SK-N-SH (cell line): Measurements from ENCODE around the gene RASSF8. TPM values are rescaled to one million over a fixed set of nuclear protein-coding genes. Genes with fewer than 3 reads are reported as not detected.

Experiments
- CTCF ChIA-PET: fragments of 300-600, 350-600 bp; formaldehyde crosslinking; extraction: SDS; loops from one replicate; lab custom pipeline; 2021; lab: Yijun Ruan, JAX
- POLR2A ChIA-PET: fragments of 350-600 bp; sonication (Branson Sonifier 250); formaldehyde crosslinking; extraction: SDS; loops from one replicate; lab custom pipeline; 2020; ENCODE audit warnings: antibody characterized with exemption, inconsistent platforms; lab: Yijun Ruan, JAX
- DNase-seq: peaks from one replicate; pipeline ENCODE4 v3.0.0; 2012
- H2AFZ ChIP-seq: fragments of 200-600 bp; sonication (generic); 2 replicates; pipeline ENCODE4 v1.8.1; 2016; ENCODE audit warnings: antibody characterized with exemption, mild to moderate bottlenecking, low read depth
- H3F3A ChIP-seq: fragments of 200-600 bp; sonication (generic); replicated peaks from 2 replicates; pipeline ENCODE3; 2016; ENCODE audit warnings: antibody characterized with exemption, mild to moderate bottlenecking; ENCODE audit not compliant: insufficient read depth
- H3K27ac ChIP-seq, 2 experiments: fragments of 200-500 bp in 1 of 2; fragments of 200-600 bp in 1 of 2; sonication (Bioruptor generic) in 1 of 2; sonication (generic), shearing (Covaris generic) in 1 of 2; 2 replicates each; pipeline versions ENCODE4 v1.5.1 to v1.6.1; 2014 to 2016; ENCODE audit warnings: low read depth in 2 of 2, inconsistent platforms in 1 of 2, low read length in 1 of 2, mild to moderate bottlenecking in 1 of 2, mixed read lengths in 1 of 2
- H3K27me3 ChIP-seq: fragments of 200-600 bp; sonication (generic), shearing (Covaris generic); 2 replicates; pipeline ENCODE4 v1.6.1; 2016; ENCODE audit warnings: mixed run types; ENCODE audit not compliant: insufficient read depth
- H3K36me3 ChIP-seq, 2 experiments: fragments of 200-500 bp in 1 of 2; fragments of 200-600 bp in 1 of 2; sonication (Bioruptor generic) in 1 of 2; sonication (generic) in 1 of 2; replicated peaks in 1 of 2; 2 replicates each; pipeline versions ENCODE3 to v1.5.1; 2014 to 2016; ENCODE audit warnings: low read length in 1 of 2, mild to moderate bottlenecking in 1 of 2; ENCODE audit not compliant: insufficient read depth in 2 of 2, control insufficient read depth in 1 of 2
- H3K4me1 ChIP-seq, 2 experiments: fragments of 200-500 bp in 1 of 2; fragments of 200-600 bp in 1 of 2; sonication (Bioruptor generic) in 1 of 2; sonication (generic), shearing (Covaris generic) in 1 of 2; 2 replicates each; pipeline versions ENCODE4 v1.5.1 to v1.6.1; 2014 to 2016; ENCODE audit warnings: low read depth in 1 of 2, low read length in 1 of 2, mixed run types in 1 of 2; ENCODE audit not compliant: insufficient read depth in 2 of 2, control insufficient read depth in 1 of 2
- H3K4me2 ChIP-seq: fragments of 200-600 bp; sonication (generic), shearing (Covaris generic); 2 replicates; pipeline ENCODE4 v1.6.1; 2017; ENCODE audit warnings: mixed run types
- H3K4me3 ChIP-seq, 2 experiments: fragments of 200-500 bp in 1 of 2; fragments of 200-600 bp in 1 of 2; sonication (Bioruptor generic) in 1 of 2; sonication (generic), shearing (Covaris generic) in 1 of 2; 2 replicates each; pipeline versions ENCODE4 v1.5.1 to v1.8.1; 2014 to 2016; ENCODE audit warnings: low read depth in 2 of 2, inconsistent platforms in 1 of 2, low read length in 1 of 2, mild to moderate bottlenecking in 1 of 2, mixed read lengths in 1 of 2, moderate library complexity in 1 of 2
- H3K79me2 ChIP-seq: fragments of 200-600 bp; sonication (generic); 2 replicates; pipeline ENCODE4 v1.8.1; 2017; ENCODE audit warnings: mild to moderate bottlenecking; ENCODE audit not compliant: insufficient read depth
- H3K9ac ChIP-seq: fragments of 200-600 bp; sonication (generic); 2 replicates; pipeline ENCODE4 v1.6.1; 2017; ENCODE audit warnings: mixed run types
- H3K9me2 ChIP-seq: fragments of 200-600 bp; sonication (generic); 2 replicates; pipeline ENCODE4 v1.6.1; 2017; ENCODE audit warnings: mixed run types
- H3K9me3 ChIP-seq: fragments of 200-600 bp; sonication (generic); 2 replicates; pipeline ENCODE4 v1.6.1; 2017; ENCODE audit warnings: mixed run types, mild to moderate bottlenecking, moderate library complexity
- H4K20me1 ChIP-seq: fragments of 200-600 bp; sonication (generic); 2 replicates; pipeline ENCODE4 v1.6.1; 2017; ENCODE audit warnings: mild to moderate bottlenecking, mixed run types; ENCODE audit not compliant: insufficient read depth
- EZH2phosphoT487 ChIP-seq: fragments of 200-600 bp; sonication (generic); IDR thresholded peaks from 2 replicates; pipeline ENCODE4 v1.6.1; 2017; ENCODE audit warnings: low read depth, mixed run types, mild to moderate bottlenecking, antibody characterized with exemption, moderate library complexity, borderline replicate concordance
- FOXM1 ChIP-seq: IDR thresholded peaks from 2 replicates; pipeline ENCODE4 v1.4.0; 2012; ENCODE audit warnings: low read depth, mild to moderate bottlenecking
- GABPA ChIP-seq: IDR thresholded peaks from 2 replicates; pipeline ENCODE4 v1.4.0; 2012; ENCODE audit warnings: low read depth, mild to moderate bottlenecking
- GATA2 ChIP-seq: sonication (generic); formaldehyde crosslinking; IDR thresholded peaks from 2 replicates; pipeline ENCODE4 v1.5.0; 2020; ENCODE audit warnings: mild to moderate bottlenecking, missing genetic modification reagents
- MXI1 ChIP-seq: IDR thresholded peaks from 2 replicates; pipeline ENCODE4 v1.6.1; 2012; ENCODE audit warnings: mild to moderate bottlenecking, low read depth, low read length, improper control_type of control experiment
- NFIC ChIP-seq: IDR thresholded peaks from 2 replicates; pipeline ENCODE4 v1.4.0; 2012; ENCODE audit warnings: borderline replicate concordance
- NRF1 ChIP-seq: IDR thresholded peaks from 2 replicates; pipeline ENCODE4 v1.6.1; 2012; ENCODE audit warnings: low read depth, mild to moderate bottlenecking, low read length
- POLR2AphosphoS5 ChIP-seq: IDR thresholded peaks from 2 replicates; pipeline ENCODE4 v1.6.1; 2012; ENCODE audit warnings: low read depth, low read length
- RAD21 ChIP-seq: IDR thresholded peaks from 2 replicates; pipeline ENCODE4 v1.6.1; 2012; ENCODE audit warnings: mild to moderate bottlenecking, low read length
- RFX5 ChIP-seq: IDR thresholded peaks from 2 replicates; pipeline ENCODE4 v1.6.1; 2012; ENCODE audit warnings: mild to moderate bottlenecking, improper control_type of control experiment, low read length
- RXRA ChIP-seq: IDR thresholded peaks from 2 replicates; pipeline ENCODE4 v1.4.0; 2012; ENCODE audit warnings: low read depth, mild to moderate bottlenecking, borderline replicate concordance
- SMC3 ChIP-seq: IDR thresholded peaks from 2 replicates; pipeline ENCODE4 v1.6.1; 2012; ENCODE audit warnings: low read depth, low read length, improper control_type of control experiment
- TCF12 ChIP-seq: IDR thresholded peaks from 2 replicates; pipeline ENCODE4 v1.4.0; 2012
- TEAD4 ChIP-seq: IDR thresholded peaks from 2 replicates; pipeline ENCODE4 v1.4.0; 2012; ENCODE audit warnings: mild to moderate bottlenecking, borderline replicate concordance; ENCODE audit not compliant: insufficient read depth
- WGBS: methylation state at CpG from one replicate; pipeline ENCODE4 v1.1.6; 2017; ENCODE audit warnings: low lambda C conversion rate; 5-methylcytosine and 5-hydroxymethylcytosine counted together
- polyA plus RNA-seq, 3 experiments: library from polyadenylated mRNA; depleted of rRNA; stranded (reverse); fragments of >200 nt; gene quantifications; 2 replicates each; pipeline ENCODE4 v1.2.3, GENCODE V29; 2012
- TF ChIP-seq, protein P1 (sequence below): fragments of 200-600 bp; sonication (generic); IDR thresholded peaks from 2 replicates; pipeline ENCODE4 v1.6.1; 2017; ENCODE audit warnings: antibody characterized with exemption, mild to moderate bottlenecking, moderate library complexity
- TF ChIP-seq, protein P2 (sequence below): IDR thresholded peaks from 2 replicates; pipeline ENCODE4 v1.4.0; 2012; ENCODE audit warnings: low read depth

Gene RASSF8
- polyA plus RNA-seq, 1 of the 3 experiments (the other 2 are of a cell fraction), result 15.3 TPM

DNA sequence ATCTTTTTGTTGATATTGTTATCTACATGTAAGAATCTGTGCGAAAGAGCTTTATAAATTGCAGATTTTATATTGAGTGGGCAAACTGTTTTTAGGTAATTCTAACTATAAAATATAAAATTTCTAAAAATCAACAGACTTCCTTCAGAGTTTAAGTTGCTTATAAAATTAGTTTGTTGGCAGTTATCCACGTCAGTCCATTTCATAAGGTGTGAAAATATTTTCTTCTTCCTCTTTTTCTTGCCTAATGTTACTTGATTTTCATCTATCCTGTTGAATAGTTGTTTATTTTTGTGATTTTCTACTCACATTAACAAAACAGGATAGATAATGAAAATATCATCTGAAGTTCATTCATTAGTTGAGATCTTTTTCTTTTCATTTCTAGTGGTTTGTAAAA is 58.0 kb downstream of the RASSF8 start:
- Histone ChIP-seq H3K4me3 (no peak overlapping the region), H3F3A (no peaks in the 10 kb centered on the region), H2AFZ (no peak overlapping the region), H3K4me2 (no peak overlapping the region), H3K27ac (no peak overlapping the region; a peak in 1 of 4 replicates), H3K9me2 (no peaks in the 10 kb centered on the region), H3K9me3 (no peaks in the 10 kb centered on the region), H3K27me3 (no peaks in the 10 kb centered on the region), H3K36me3 (peaks cover 0 to 11% of the 10 kb centered on the region in 2 experiments), H3K4me1 (peaks cover 11 to 15% of the 10 kb centered on the region in 2 experiments; a peak in 3 of 4 replicates), H4K20me1 (peaks cover 39% of the 10 kb centered on the region), H3K9ac (no peak overlapping the region), H3K79me2 (peaks cover 99% of the 10 kb centered on the region)
- no peak for TF ChIP-seq GATA2 (CRISPR knock-in tag)
- POLR2A ChIA-PET, result no interaction called here
- DNase-seq, result no peak
- 97% methylated on average over 2 of the region's 2 CpGs for WGBS
- CTCF ChIA-PET, result interaction anchor here (1.1 to 2.2 kb wide), 2 partner anchors 13 to 56 kb away, joined by 6 to 9 read pairs; no protein-coding TSS in a partner anchor

DNA sequence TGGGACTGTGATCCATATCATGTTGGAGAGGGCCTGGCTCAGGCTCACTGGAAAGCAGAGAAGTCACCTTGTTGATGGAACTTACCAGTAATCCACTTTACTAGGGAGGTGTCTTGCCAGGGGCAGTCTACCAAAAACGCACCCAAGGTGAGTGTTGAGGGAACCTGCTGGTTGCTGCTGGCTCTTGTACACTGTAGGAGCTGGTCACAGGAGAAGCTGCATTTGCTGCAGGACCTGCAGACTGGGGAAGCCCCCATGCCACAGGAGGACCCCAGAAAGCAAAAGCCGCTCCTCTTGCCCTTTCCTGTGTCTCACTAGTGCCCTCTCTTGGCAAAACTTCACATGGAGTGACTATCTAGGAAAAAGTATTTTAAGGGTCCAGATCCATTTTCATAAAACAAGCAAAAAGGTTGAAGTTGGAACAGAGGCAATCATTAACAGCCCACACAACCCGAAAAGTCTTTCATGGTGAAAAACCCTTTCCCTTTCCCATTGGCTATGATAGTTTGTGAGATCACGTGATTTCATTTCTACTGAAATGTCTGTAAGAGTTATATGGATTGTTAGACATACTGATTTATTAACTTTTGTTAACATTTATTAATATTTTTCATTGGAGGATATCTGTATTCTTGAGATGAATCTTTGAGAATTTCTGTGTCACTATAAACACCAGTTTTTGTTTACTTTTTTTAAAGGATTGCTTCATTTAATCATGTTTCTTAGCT is 59.2 kb downstream of the RASSF8 start:
- H3K27ac ChIP-seq, result no peak overlapping the region
- CTCF ChIA-PET, result interaction anchor here (0.6 to 2.2 kb wide), 6 partner anchors 9 to 446 kb away, joined by 3 to 9 read pairs (median 3); no protein-coding TSS in a partner anchor
- no peaks in the 10 kb centered on the region for H3K9me2 ChIP-seq
- no peaks in the 10 kb centered on the region for H3K9me3 ChIP-seq
- H3K27me3 ChIP-seq, result no peaks in the 10 kb centered on the region
- H4K20me1 ChIP-seq, result peaks cover 34% of the 10 kb centered on the region
- peaks cover 98% of the 10 kb centered on the region for H3K79me2 ChIP-seq
- H3K36me3 ChIP-seq, result peaks cover 0 to 8% of the 10 kb centered on the region in 2 experiments
- no peak for TF ChIP-seq TCF12
- no peak for TF ChIP-seq NFIC
- TF ChIP-seq NRF1, result no peak
- peak; percentile 51 for TF ChIP-seq RAD21
- TF ChIP-seq GABPA, result no peak
- TF ChIP-seq, protein P1, sequence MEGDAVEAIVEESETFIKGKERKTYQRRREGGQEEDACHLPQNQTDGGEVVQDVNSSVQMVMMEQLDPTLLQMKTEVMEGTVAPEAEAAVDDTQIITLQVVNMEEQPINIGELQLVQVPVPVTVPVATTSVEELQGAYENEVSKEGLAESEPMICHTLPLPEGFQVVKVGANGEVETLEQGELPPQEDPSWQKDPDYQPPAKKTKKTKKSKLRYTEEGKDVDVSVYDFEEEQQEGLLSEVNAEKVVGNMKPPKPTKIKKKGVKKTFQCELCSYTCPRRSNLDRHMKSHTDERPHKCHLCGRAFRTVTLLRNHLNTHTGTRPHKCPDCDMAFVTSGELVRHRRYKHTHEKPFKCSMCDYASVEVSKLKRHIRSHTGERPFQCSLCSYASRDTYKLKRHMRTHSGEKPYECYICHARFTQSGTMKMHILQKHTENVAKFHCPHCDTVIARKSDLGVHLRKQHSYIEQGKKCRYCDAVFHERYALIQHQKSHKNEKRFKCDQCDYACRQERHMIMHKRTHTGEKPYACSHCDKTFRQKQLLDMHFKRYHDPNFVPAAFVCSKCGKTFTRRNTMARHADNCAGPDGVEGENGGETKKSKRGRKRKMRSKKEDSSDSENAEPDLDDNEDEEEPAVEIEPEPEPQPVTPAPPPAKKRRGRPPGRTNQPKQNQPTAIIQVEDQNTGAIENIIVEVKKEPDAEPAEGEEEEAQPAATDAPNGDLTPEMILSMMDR, result peak; percentile 60
- TF ChIP-seq EZH2phosphoT487, result no peak
- TF ChIP-seq, all 33 proteins: peak for 2
- Histone ChIP-seq H3K4me2 (no peak overlapping the region), H3K9ac (no peak overlapping the region), H2AFZ (no peak overlapping the region), H3K4me3 (peak overlapping the region in 1 of 2 experiments; percentile 41; a peak in 1 of 4 replicates), H3K4me1 (peaks cover 11 to 13% of the 10 kb centered on the region in 2 experiments; a peak in 3 of 4 replicates), H3F3A (no peaks in the 10 kb centered on the region)
- 75% methylated on average over 3 of the region's 4 CpGs for WGBS
- peak; percentile 20 for DNase-seq
- POLR2A ChIA-PET, result no interaction called here

DNA sequence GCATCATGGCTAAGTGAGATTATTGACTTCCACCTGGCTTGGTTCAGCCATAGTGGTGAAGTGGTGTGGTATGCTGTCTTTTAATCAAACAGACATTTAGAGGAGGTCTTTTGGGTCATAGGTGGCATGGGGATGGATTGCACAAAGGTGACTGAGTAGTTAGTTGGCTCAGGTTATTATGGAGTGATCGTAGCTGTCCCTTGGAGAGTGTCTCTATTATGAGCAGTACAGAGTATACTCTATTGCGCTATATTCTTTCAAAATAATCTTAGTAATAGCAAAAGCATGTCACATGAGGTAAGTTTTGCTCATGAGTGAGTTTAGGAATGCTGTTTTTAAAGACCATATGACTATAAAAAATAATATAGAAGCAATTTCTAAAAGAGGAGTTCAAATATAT is 60.4 kb downstream of the RASSF8 start:
- POLR2A ChIA-PET, result no interaction called here
- peaks cover 6% of the 10 kb centered on the region for H3F3A ChIP-seq
- DNase-seq, result no peak
- no peaks in the 10 kb centered on the region for H3K9me3 ChIP-seq
- peaks cover 24% of the 10 kb centered on the region for H4K20me1 ChIP-seq
- H3K4me1 ChIP-seq, result peaks cover 10 to 13% of the 10 kb centered on the region in 2 experiments; a peak in 3 of 4 replicates
- no peak overlapping the region for H3K4me3 ChIP-seq
- H3K9me2 ChIP-seq, result no peaks in the 10 kb centered on the region
- no peak overlapping the region for H3K4me2 ChIP-seq
- no peaks in the 10 kb centered on the region for H3K27me3 ChIP-seq
- no peak overlapping the region for H3K27ac ChIP-seq
- CTCF ChIA-PET, result no interaction called here
- peaks cover 0 to 19% of the 10 kb centered on the region in 2 experiments for H3K36me3 ChIP-seq
- H2AFZ ChIP-seq, result no peak overlapping the region
- 100% methylated on average over 2 of the region's 2 CpGs for WGBS
- H3K9ac ChIP-seq, result no peak overlapping the region
- peaks cover 96% of the 10 kb centered on the region for H3K79me2 ChIP-seq
- TF ChIP-seq, protein P2, sequence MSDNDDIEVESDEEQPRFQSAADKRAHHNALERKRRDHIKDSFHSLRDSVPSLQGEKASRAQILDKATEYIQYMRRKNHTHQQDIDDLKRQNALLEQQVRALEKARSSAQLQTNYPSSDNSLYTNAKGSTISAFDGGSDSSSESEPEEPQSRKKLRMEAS, result no peak
- TF ChIP-seq RFX5 (no peak), GABPA (no peak), RXRA (no peak), FOXM1 (no peak), RAD21 (no peak), TEAD4 (no peak), MXI1 (no peak), SMC3 (no peak), POLR2AphosphoS5 (no peak)
- TF ChIP-seq, protein P1, result no peak
